Measurements from ENCODE around the gene USP14. TPM values are rescaled to one million over a fixed set of nuclear protein-coding genes. Genes with fewer than 3 reads are reported as not detected.
A peak's percentile ranks its signal among the peaks of the same experiment; 100 is the strongest.

USP14 gene
- total RNA-seq, 1 donor = 11.3 TPM

GRCh38 chr18:159037-159652 lies 788 bp downstream of the USP14 start:
- DNase-seq (ENCODE audit: low read depth in 2 of 3, low spot score in 2 of 3) = peak in 1 of 3 donors; percentile 31

- no peak for DNase-seq (ENCODE audit: low read depth in 2 of 3, low spot score in 2 of 3)
These were observed 1.6 kb downstream of the USP14 start for GRCh38 chr18:159933-160332.

GRCh38 chr18:160831-161570 lies 2.6 kb downstream of the USP14 start:
- no peak for DNase-seq (ENCODE audit: low read depth in 2 of 3, low spot score in 2 of 3)

DNA sequence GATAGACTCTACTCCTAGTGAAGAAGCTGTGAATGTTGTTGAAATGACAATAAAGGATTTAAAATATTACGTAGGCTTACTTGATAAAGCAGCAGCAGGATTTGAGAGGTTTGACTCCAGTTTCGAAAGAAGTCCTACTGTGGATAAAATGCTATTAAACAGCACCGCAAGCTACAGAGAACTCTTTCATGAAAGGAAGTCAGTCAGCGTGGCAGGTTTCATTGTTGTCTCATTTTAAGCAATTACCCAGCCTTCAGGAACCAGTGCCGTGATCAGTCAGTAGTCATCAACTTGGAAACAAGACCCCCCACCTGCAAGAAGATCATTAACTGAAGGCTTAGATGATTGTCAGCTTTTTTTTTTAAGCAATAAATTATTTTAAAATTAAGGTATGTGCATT lies 14.0 kb downstream of the USP14 start:
- DNase-seq (ENCODE audit: low read depth in 2 of 3, low spot score in 2 of 3) = no peak

- DNase-seq (ENCODE audit: low read depth in 2 of 3, low spot score in 2 of 3) = no peak
These were observed 21.1 kb downstream of the USP14 start for GRCh38 chr18:179499-179898.

DNA sequence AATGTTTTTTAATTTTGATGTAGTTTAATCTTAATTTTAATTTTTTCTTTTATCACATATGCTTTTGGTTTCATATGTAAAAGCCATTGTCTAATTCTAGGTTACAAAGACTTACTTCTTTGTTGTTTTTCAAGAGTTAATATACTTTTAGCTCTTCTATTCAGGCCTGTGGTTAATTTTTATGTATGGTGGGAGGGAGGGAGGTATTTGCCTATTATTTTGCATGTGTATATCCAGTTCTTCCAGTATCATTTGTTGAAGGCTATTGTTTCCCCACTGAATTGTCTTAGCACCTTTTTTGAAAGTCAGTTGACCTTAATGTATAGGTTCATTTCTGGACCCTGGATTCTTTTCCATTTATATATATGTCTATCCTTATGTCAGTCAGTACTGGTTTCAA lies 23.4 kb downstream of the USP14 start:
- no peak for DNase-seq (ENCODE audit: low read depth in 2 of 3, low spot score in 2 of 3)

- no peak for DNase-seq (ENCODE audit: low read depth in 2 of 3, low spot score in 2 of 3)
These were observed 25.4 kb downstream of the USP14 start for GRCh38 chr18:183769-184168.

DNA sequence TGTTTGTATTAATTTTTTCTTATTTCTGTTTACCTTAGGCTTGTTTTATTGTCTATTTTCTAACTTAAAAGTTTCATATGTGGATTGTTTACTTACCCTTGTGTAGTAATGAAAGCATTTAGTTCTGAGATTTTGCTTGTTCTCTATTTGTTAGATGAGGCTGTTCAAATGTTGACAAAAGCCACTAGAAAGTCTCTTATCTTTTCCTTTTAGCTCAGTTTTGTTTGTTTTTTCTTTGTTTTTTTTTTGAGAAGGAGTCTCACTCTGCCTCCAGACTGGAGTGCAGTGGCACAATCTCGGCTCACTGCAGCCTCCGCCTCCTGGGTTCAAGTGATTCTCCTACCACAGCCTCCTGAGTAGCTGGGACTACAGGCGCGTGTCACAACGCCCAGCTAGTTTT lies 30.9 kb downstream of the USP14 start:
- no peak for DNase-seq (ENCODE audit: low read depth in 2 of 3, low spot score in 2 of 3)

- DNase-seq (ENCODE audit: low read depth in 2 of 3, low spot score in 2 of 3) = no peak
These were observed 33.4 kb downstream of the USP14 start for GRCh38 chr18:191725-192124.

DNA sequence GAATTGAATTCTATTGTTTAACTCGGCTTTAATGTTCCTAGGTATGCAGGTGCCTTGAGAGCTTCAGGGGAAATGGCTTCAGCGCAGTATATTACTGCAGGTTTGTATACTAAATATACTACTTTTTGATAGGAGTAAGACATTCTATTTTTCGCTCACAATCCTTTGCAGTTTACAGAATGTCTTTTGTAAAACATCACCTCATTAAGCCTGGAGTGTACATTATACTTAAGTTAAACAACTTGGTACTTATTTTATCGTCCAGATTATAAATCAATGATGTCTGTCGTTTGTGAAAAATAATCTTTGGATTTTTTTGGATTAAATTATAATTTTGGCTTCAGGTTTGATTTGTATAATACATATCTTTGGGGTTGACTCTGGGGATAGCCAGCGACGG lies 34.4 kb downstream of the USP14 start:
- DNase-seq (ENCODE audit: low read depth in 2 of 3, low spot score in 2 of 3) = no peak

DNA sequence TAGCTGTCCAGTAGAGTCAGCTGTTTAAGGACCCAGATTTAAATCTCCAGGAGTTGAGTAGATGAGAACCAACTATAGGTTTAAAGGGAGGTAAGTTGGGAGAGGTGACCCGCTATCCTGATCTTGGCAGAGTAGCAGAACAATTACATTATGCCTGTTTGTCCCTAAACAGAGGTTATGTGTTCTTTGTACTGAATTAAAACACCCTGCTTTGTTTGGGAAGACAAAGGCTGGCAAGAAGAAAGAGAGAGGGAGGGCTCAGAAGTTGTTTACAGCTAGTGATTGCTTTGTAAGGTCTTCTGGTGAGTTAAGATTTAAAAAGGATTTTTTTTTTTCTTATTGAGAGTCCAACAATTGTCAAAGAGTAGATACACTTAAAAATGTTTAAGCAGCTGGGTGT lies 37.3 kb downstream of the USP14 start:
- DNase-seq (ENCODE audit: low read depth in 2 of 3, low spot score in 2 of 3) = no peak

DNA sequence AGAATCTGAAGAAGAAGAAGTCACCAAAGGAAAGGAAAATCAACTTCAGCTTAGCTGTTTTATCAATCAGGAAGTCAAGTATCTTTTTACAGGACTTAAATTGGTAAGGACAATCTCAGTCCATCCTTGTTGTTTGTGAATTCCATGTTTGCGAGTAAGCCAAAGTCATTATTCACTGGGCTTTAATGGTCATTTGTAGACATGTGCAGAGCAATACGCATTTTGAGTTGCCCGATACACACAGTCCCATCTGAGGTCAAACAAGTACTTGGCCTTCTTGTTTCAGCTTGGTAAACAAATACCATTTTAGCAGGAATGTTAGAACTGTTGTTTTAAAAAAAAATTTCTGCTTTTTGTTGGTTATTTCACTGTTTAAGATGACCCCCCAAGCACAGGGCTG lies 40.9 kb downstream of the USP14 start:
- no peak for DNase-seq (ENCODE audit: low read depth in 2 of 3, low spot score in 2 of 3)

DNA sequence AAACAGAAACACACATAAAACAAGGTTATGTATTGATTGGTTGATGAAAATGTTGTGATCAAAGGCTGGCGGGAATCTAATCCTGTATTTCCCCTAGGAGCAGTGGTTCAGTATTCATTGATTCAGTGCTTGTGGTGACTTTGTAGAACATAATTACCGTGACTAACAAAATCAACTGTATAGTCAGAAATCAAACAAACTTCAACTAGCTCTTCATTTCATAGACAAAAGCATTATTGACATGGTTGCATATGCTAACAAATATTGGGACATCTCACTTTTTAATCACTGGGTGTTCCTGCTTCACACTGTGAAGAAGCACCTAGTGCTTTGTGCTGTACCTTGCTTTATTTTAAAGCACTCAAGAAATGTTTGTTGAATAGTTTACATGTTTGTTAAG lies 41.4 kb downstream of the USP14 start:
- no peak for DNase-seq (ENCODE audit: low read depth in 2 of 3, low spot score in 2 of 3)

- DNase-seq (ENCODE audit: low read depth in 2 of 3, low spot score in 2 of 3) = no peak
These were observed 51.7 kb downstream of the USP14 start for GRCh38 chr18:210075-210474.

GRCh38 chr18:210733-211132 lies 52.4 kb downstream of the USP14 start:
- DNase-seq (ENCODE audit: low read depth in 2 of 3, low spot score in 2 of 3) = no peak

DNA sequence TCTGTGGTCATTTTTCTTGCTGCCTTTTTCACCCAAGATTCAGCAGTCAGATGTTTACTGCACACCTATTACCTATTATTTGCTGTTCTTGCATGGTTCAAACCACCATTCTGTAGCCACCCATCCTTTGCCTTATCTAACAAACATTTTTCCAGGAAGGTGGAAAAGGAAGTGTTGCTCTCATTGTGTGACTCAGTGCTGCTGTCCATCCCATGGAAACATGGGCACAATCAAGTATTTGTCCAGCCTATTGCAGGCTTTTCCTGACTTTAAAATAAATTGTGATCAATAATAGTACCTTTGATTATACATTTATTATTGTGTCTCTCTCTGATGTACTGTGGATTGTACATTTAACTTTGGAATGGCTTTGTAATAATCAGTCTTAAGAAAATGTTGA lies 53.2 kb downstream of the USP14 start:
- DNase-seq (ENCODE audit: low read depth in 2 of 3, low spot score in 2 of 3) = no peak

GRCh38 chr18:212780-213179 lies 54.4 kb downstream of the USP14 start:
- DNase-seq (ENCODE audit: low read depth in 2 of 3, low spot score in 2 of 3) = peak in 1 of 3 donors; percentile 13

- no peak for DNase-seq (ENCODE audit: low read depth in 2 of 3, low spot score in 2 of 3)
These were observed 55.1 kb downstream of the USP14 start for GRCh38 chr18:213505-213904.

GRCh38 chr18:213966-214365 lies 55.6 kb downstream of the USP14 start:
- DNase-seq (ENCODE audit: low read depth in 2 of 3, low spot score in 2 of 3) = no peak

- no peak for DNase-seq (ENCODE audit: low read depth in 2 of 3, low spot score in 2 of 3)
These were observed 57.2 kb downstream of the USP14 start for GRCh38 chr18:215448-216010.

GRCh38 chr18:217532-218336 lies 59.4 kb downstream of the USP14 start:
- no peak for DNase-seq (ENCODE audit: low read depth in 2 of 3, low spot score in 2 of 3)

All from hematopoietic multipotent progenitor cell (in vitro differentiated cells).